Stimulated activated CD8-positive, alpha-beta memory T cell treated with anti-CD3 and anti-CD28 coated beads, Interleukin-7, amount 100 ng/mL, for 1 hour (primary cell): ENCODE data around the gene ACBD7.

Experiments used
- DNase-seq, 2 donors: peaks; one replicate each; pipeline ENCODE4 v3.0.0-alpha.2; 2020; ENCODE audit warnings: low read depth in 2 of 2

ACBD7 gene

GRCh38 chr10:15091418-15091817, 2.8 kb upstream of the ACBD7 start:
- DNase-seq, result no peak

GRCh38 chr10:15084502-15084922, 4.1 kb downstream of the ACBD7 start:
- no peak for DNase-seq

GRCh38 chr10:15083674-15084501, 4.7 kb downstream of the ACBD7 start:
- DNase-seq, result no peak

DNA sequence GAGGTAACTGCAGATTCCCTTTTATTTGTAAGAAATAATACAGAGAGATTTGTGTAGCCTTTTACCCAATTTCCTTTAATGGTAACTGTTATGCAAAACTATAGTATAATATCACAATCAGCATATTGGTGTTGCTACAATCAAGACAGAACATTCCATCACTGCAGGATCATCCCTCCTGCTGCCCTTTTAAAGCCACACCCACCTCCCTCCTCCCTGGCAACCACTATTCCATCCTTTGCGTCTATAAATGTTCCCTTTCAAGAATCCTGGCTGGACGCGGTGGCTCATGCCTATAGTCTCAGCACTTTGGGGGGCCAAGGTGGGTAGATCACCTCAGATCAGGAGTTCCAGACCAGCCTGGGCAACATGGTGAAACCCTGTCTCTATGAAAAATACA, 13.2 kb downstream of the ACBD7 start:
- no peak for DNase-seq

DNA sequence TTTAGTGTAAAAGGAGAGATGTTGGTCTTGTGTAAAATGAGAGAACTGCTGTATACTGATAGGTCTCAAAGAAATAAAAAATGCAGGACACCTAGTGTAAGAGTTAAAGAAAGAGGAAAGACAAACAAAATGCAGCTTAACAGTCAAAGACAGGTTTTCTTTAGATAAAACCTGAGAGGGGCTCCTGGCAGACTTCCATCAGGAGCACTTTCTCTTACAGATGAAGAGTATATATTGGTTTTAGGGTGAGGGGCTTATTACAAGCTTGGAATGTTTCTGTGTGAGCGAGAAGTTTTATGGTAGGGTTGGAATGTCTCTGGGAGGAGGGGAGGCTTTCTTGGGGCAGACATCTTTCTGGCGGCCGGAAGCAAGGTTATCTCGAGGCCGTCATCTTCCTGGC, 16.2 kb downstream of the ACBD7 start:
- no peak for DNase-seq

GRCh38 chr10:15069230-15069629, 19.3 kb downstream of the ACBD7 start:
- DNase-seq, result no peak

DNA sequence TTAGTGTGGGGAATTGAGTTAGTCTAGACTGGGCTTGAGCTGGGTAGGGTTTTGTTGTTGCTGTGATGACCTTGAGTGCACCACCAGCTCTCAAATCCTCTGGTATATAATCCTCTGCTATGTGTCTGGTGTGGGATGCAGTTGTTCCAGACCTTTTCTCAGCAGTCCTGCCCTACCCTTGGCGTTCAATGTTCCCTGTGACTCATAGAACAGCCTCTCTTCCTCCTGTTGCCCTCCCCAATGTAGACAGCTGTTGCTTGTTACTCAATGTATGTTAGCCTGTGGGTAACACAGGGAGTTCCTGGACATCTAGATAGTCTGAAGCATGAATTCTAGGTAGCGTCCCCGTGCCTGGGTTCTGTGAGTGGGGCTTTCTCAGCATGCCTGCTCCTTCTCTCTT, 19.8 kb downstream of the ACBD7 start:
- no peak for DNase-seq

DNA sequence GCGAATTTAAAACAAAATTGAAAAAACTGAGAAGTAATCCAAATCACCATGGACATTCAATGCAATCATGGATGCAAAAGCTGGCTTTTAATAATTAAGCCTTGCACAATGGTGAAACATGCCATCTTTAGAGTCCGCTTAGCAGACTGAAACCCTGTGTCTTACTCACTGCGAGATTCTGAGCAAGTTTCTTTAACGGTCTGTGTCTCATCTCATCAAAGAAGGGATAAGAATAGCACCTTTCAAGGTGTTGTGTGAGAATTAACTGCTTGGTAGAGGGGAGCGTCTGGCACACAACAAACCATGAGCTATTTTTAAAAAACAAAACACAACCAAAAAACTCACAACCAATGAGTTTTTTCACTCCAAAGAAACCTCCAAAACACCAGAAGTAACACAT, 21.4 kb downstream of the ACBD7 start:
- no peak for DNase-seq

GRCh38 chr10:15060638-15061037, 27.9 kb downstream of the ACBD7 start:
- DNase-seq, result no peak

DNA sequence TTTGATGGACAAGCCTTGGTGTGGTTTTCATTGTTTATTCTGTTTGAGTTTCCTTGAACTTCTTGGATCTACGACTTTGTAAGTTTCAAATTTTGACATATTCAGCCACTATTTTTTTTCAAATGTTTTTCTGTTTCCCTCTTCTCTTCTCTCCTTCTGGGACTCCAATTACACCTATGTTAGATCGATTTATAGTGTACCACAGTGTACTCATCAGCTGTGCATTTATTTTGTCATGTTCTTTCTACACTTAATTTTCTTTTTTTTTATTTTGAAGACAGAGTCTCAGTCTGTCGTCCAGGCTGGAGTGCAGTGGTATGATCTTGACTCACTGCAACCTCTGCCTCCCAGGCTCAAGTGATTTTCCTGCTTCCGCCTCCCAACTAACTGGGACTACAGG, 28.7 kb downstream of the ACBD7 start:
- DNase-seq, result no peak

DNA sequence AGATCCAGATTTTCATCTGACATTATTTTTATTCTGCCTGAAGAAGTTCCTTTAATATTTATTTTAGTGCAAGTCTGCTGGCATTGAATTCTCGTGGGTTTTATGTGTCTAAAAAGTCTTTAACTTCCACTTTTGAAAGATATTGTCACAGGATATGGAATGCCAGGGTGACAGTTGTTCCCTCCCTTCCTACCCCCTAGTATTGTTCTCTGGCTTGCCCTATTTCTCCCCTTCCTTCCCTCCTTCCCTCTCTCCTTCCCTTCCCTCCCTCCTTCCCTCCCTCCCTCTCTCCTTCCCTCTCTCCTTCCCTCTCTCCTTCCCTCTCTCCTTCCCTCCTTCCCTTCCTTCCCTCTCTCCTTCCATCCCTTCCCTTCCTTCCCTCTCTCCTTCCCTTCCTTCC, 29.9 kb downstream of the ACBD7 start:
- no peak for DNase-seq

GRCh38 chr10:15053061-15053460, 35.5 kb downstream of the ACBD7 start:
- no peak for DNase-seq

DNA sequence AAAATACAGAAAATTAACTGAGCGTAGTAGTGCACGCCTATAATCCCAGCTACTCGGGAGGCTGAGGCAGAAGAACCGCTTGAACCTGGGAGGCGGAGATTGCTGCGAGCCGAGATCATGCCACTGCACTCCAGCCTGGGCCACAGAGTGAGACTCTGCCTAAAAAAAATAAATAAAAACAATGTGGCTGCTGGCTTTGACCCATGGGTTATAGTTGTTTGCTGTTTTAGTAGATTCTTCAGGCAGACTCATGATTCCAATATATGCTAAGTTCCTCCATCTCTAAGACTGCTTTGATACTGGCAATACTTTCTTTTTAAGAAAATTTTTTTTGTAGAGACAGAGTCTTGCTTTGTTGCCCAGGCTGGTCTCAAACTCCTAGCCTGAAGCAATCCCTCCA, 36.5 kb downstream of the ACBD7 start:
- DNase-seq, result no peak

DNA sequence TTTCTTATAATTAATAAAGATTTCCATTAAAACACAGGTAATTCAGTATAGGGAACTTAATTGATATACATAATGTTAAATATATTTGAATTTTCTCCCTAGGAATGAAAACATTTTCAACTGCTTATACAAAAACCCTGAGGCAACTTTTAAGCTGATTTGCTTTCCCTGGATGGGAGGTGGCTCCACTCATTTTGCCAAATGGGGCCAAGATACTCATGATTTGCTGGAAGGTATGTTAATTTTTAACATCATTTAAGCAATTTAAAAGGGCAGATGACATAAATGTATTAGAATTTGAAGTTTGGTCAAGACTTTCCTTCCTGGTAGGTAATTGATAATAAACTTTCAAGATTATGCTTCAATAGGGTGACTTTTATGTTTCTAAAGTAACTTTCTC, 39.0 kb downstream of the ACBD7 start:
- DNase-seq, result no peak

DNA sequence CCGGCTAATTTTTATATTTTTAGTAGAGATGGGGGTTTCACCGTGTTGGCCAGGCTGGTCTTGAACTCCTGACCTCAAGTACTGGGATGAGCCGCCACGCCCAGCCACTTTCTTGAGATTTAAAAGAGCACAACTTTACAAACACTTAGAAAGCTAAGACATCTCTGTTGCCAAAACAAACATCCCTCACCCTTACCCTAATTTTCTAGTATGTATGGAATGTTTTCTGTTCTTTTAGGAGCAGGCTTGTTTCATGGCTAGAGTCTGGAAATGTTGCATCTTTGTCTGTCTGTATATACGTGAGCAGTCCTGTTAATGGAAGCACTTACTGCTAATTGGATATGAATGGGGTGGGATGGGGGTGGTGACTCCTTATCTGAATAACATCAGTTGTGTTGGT, 42.0 kb downstream of the ACBD7 start:
- DNase-seq, result no peak

DNA sequence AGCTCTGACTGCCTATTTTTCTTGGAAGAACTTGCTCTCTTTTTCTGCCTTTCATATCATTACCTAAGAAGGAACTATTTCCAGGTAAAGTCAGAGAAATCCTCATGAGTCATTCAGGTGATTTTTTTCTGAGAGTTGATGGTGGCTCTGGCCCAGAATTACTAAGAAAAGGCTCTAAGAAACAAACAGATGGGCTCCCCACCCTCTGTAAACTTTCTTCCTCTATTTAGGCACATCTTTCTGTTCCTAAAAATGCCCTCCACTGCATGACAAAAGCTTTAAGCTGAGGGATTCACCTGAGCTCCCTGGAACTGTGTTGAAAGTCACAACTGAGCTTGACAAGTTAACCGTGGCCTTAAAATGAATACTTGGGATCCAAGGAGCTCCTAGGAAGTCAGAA, 43.2 kb downstream of the ACBD7 start:
- DNase-seq, result no peak

GRCh38 chr10:15043674-15044073, 44.9 kb downstream of the ACBD7 start, which contains the start of gene OLAH:
Gene OLAH, plus strand, starts transcription at chr10:15043943. Its CDS starts 3,346 bp downstream, at chr10:15047289.
- no peak for DNase-seq

DNA sequence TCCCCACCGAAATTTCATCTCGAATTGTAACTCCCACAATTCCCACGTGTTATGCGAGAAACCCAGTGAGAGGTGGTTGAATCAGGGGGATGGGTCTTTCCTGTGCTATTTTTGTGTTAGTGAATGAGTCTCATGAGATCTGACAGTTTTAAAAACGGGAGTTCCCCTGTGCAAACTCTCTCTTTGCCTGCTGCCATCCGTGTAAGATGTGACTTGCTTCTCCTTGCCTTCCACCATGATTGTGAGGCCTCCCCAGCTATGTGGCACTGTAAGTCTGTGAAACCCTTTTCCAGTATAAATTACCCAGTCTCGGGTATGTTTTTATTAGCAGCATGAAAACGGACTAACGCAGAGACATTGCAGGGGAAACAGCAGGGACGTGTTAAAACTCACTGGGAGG, 50.2 kb downstream of the ACBD7 start:
- no peak for DNase-seq

DNA sequence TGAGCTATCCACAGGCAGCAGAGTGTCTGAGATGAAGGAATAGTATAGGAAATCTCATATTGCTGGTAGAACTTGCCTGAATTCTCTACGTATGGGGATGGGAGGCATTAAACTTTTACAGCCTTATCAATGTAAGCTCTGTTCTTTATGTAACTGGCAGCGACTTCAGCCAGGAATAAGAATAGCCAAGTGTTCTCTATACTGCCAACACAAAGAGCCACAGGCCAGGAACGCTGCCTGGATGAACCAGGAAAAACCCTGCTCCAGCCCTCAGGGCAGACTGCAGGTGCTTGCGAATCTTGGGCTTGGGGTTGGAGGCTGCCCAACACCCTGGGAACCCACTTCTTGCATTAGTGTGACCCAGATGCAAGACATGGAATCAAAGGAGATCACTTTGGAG, 50.9 kb downstream of the ACBD7 start:
- DNase-seq, result no peak

DNA sequence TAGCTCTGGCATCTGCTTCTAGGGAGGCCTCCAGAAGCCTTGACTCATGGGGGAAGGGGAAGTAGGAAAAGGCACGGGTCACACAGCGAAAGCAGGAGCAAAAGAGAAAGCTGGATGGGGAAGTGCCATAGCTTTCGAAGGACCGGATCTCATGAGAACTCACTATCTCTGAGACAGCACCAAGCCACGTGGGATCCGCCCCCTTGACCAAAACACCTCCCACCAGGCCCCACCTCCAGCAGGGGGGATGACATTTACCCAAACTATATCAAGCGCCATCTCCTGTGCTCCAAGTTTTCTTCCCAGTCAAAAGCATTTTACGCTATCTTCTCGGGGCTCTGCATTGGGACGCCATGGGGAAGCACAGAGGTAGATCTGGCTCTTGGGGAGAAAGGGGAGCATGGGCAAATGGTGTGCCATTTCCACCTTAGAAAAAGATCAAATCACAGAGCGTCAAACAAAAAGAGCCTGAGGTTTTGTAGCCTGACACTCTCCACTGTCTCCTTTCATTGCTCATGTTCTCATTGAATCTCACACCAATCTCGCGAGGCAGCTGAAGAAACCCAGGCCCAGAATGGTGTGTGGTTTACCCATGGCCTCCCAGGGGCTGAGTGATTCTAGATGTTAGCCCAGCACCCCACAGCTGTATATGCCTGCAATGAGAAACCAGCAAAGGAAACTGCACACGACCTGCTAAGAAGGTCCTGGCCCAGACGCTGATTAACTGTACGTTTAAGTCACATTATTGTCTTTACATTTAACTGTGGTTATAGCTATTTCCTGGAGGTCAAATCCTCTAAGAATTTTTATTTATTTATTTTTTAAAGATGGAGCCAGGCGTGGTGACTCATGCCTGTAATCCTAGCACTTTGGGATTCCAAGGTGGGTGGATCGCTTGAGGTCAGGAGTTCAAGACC, 52.9 kb downstream of the ACBD7 start:
- DNase-seq, result no peak

- DNase-seq, result no peak
Observed at GRCh38 chr10:15027741-15028140, 60.8 kb downstream of the ACBD7 start.
